Left lung (tissue), 10 donors: ENCODE results near the gene MCM6. TPM values are rescaled to one million over a fixed set of nuclear protein-coding genes. Genes with fewer than 3 reads are reported as not detected.
"Not testable (repeated sequence)": the region's sequence is repeated elsewhere in the genome, so short reads cannot be mapped to it uniquely, and the experiment has no call there.

Source experiments
- ATAC-seq: fragments of 200-7000 bp; cut with Tn5 transposase; one replicate; pipeline ENCODE4 v1.9.1; 2020; ENCODE audit warnings: moderate library complexity
- DNase-seq, 4 donors: peaks; one replicate each; pipeline ENCODE4 v3.0.0-alpha.2; 2013 to 2020
- H3K27ac ChIP-seq, 2 donors: fragments of 200-600 bp; sonication (generic) in 1 of 2; one replicate each; pipeline versions ENCODE4 v1.5.0 to v1.8.0; 2020 to 2021
- H3K27me3 ChIP-seq, 2 donors: fragments of 200-600 bp; sonication (generic) in 1 of 2; one replicate each; pipeline versions ENCODE4 v1.5.0 to v1.8.0; 2020 to 2021
- H3K36me3 ChIP-seq, 2 donors: fragments of 200-600 bp; sonication (generic) in 1 of 2; one replicate each; pipeline versions ENCODE4 v1.5.0 to v1.8.0; 2020 to 2021
- H3K4me1 ChIP-seq, 2 donors: fragments of 200-600 bp; one replicate each; pipeline ENCODE4 v1.8.0; 2021
- H3K4me3 ChIP-seq, 2 donors: fragments of 200-600 bp; sonication (generic) in 1 of 2; one replicate each; pipeline versions ENCODE4 v1.5.0 to v1.8.0; 2020 to 2021; ENCODE audit warnings: mild to moderate bottlenecking in 1 of 2
- H3K9me3 ChIP-seq, 2 donors: fragments of 200-600 bp; sonication (generic) in 1 of 2; one replicate each; pipeline versions ENCODE4 v1.5.0 to v1.8.0; 2020 to 2021
- intact Hi-C, 2 donors: fragments of 100-400 bp; cut with DNase I; formaldehyde crosslinking; loops; one replicate each; pipeline versions ENCODE4 v1.11.2 to v1.14.2; 2022
- polyA plus RNA-seq, 6 donors: library from polyadenylated mRNA; unstranded; fragments of 120-200 nt; gene quantifications; one replicate each; pipeline ENCODE4 v1.2.1, GENCODE V29; 2013; ENCODE audit not compliant: insufficient read length in 6 of 6
- total RNA-seq, 2 donors: library from RNA; stranded (reverse); fragmentation: NEBNext Ultra II Directional; extraction: Animal tissue kit (Norgen Biotek cat#: 25700); gene quantifications; one replicate each; pipeline ENCODE4 v1.2.1, GENCODE V29; 2021
- TF ChIP-seq, protein P1 (sequence below), 2 donors: fragments of 200-600 bp; sonication (generic) in 1 of 2; IDR thresholded peaks; one replicate each; pipeline versions ENCODE4 v1.5.0 to v1.8.0; 2021; ENCODE audit warnings: antibody characterized with exemption in 2 of 2
- donor health status: DM: no; HTN: yes; CAD: no.
- donor health status: DM: no; HTN: no; CAD: no.

MCM6 gene
- total and polyA plus RNA-seq, 8 donors, result 21.1 to 60.8 (median 50.1) TPM

DNA sequence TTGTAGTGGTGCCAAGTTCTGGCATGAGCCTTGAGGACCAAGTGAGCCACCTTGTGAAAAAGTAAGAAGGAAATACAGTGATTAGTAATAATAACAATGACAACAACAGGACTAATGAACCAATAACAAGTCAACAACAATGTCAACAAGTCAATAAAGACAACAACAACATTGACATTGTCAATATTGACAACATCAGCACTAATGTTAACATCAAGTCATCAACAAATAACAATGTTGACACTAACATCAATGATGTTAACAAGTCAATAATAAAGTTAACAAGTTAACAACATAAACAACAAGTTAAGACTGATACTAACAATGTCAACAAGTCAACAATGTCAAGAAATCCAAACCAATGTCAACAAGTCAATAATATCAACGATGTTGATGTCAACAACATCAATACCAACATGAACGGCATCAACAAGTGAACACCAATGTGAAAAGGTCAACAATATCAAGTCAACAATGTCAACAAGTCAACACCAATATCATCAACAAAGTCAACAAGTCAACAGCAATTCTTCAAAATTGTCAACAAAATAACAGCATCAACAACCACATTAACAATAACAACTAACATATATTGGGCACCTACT, 63.2 kb downstream of the MCM6 start:
- H3K27me3 ChIP-seq, result no peaks in the 10 kb centered on the region
- H3K36me3 ChIP-seq, result no peaks in the 10 kb centered on the region
- DNase-seq, result no peak
- no peak for ATAC-seq
- TF ChIP-seq, protein P1, sequence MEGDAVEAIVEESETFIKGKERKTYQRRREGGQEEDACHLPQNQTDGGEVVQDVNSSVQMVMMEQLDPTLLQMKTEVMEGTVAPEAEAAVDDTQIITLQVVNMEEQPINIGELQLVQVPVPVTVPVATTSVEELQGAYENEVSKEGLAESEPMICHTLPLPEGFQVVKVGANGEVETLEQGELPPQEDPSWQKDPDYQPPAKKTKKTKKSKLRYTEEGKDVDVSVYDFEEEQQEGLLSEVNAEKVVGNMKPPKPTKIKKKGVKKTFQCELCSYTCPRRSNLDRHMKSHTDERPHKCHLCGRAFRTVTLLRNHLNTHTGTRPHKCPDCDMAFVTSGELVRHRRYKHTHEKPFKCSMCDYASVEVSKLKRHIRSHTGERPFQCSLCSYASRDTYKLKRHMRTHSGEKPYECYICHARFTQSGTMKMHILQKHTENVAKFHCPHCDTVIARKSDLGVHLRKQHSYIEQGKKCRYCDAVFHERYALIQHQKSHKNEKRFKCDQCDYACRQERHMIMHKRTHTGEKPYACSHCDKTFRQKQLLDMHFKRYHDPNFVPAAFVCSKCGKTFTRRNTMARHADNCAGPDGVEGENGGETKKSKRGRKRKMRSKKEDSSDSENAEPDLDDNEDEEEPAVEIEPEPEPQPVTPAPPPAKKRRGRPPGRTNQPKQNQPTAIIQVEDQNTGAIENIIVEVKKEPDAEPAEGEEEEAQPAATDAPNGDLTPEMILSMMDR (IDR thresholded peaks at IDR 0.05), result no peak
- H3K27ac ChIP-seq, result no peak overlapping the region
- H3K9me3 ChIP-seq, result peaks cover 0 to 4% of the 10 kb centered on the region in 2 donors
- intact Hi-C loops, result no loop called here
- H3K4me1 ChIP-seq, result no peaks in the 10 kb centered on the region
- no peak overlapping the region for H3K4me3 ChIP-seq

GRCh38 chr2:135807874-135808273, 68.4 kb downstream of the MCM6 start:
- H3K4me3 ChIP-seq, H3K9me3 ChIP-seq, DNase-seq, intact Hi-C loops, H3K27ac ChIP-seq, H3K27me3 ChIP-seq, H3K36me3 ChIP-seq, ATAC-seq, H3K4me1 ChIP-seq: not testable (repeated sequence)

DNA sequence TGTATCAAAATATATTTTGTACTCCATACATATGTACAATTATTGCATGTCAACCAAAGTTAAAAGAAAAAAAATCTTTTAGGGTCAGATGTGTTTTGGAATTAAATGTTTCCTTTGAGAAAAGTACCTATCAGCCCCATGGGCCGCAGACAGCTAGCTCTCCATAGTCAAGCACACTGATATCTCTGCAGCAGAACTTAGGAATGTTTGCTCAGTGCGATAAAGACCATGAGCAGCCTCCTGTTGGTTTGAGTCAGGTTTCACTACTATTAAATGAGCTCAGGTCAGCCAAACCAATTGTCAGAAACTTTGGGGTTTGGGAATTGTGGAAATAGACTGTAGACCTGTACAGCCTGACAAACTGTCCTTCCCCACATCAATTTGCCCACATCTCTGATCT, 73.0 kb downstream of the MCM6 start:
- ATAC-seq, result peak; percentile 88
- Histone ChIP-seq H3K27me3 (no peaks in the 10 kb centered on the region), H3K27ac (no peak overlapping the region), H3K4me3 (no peak overlapping the region), H3K4me1 (no peaks in the 10 kb centered on the region), H3K36me3 (no peaks in the 10 kb centered on the region), H3K9me3 (peaks cover 0 to 21% of the 10 kb centered on the region in 2 donors)
- DNase-seq, result peak in 1 of 4 donors; percentile 10
- intact Hi-C loops, result no loop called here
- TF ChIP-seq, protein P1 (IDR thresholded peaks at IDR 0.05), result no peak

- Histone ChIP-seq H3K27ac (no peak overlapping the region), H3K27me3 (no peaks in the 10 kb centered on the region), H3K36me3 (no peaks in the 10 kb centered on the region), H3K9me3 (peaks cover 0 to 21% of the 10 kb centered on the region in 2 donors), H3K4me1 (no peaks in the 10 kb centered on the region), H3K4me3 (no peak overlapping the region)
- no peak for DNase-seq
- TF ChIP-seq, protein P1 (IDR thresholded peaks at IDR 0.05), result no peak
- intact Hi-C loops, result no loop called here
- no peak for ATAC-seq
Observed at GRCh38 chr2:135802350-135802749, 73.9 kb downstream of the MCM6 start.

- DNase-seq, result no peak
- Histone ChIP-seq H3K4me3 (no peak overlapping the region), H3K4me1 (no peaks in the 10 kb centered on the region), H3K36me3 (no peaks in the 10 kb centered on the region), H3K27ac (no peak overlapping the region), H3K9me3 (peaks cover 0 to 21% of the 10 kb centered on the region in 2 donors), H3K27me3 (no peaks in the 10 kb centered on the region)
- no peak for ATAC-seq
- intact Hi-C loops, result no loop called here
- TF ChIP-seq, protein P1 (IDR thresholded peaks at IDR 0.05), result no peak
Observed at GRCh38 chr2:135800513-135801460, 75.5 kb downstream of the MCM6 start.
